GM10248 (cell line): ENCODE results near the gene PGBD1.
A peak's percentile ranks its signal among the peaks of the same experiment; 100 is the strongest.

Experiments used
- CTCF ChIA-PET: fragments of 300-600 bp; sonication (Branson Sonifier 250); formaldehyde crosslinking; extraction: SDS; loops from one replicate; lab custom pipeline; 2021; ENCODE audit warnings: antibody characterized with exemption; lab: Yijun Ruan, JAX
- POLR2A ChIA-PET: fragments of 350-650 bp; sonication (Branson Sonifier 250); formaldehyde crosslinking; extraction: SDS; loops from one replicate; lab custom pipeline; 2020; ENCODE audit warnings: antibody characterized with exemption; lab: Yijun Ruan, JAX
- DNase-seq: peaks from one replicate; pipeline ENCODE4 v3.0.0; 2012; ENCODE audit errors: extremely low spot score
- TF ChIP-seq, protein P1 (sequence below): IDR thresholded peaks from 2 replicates; pipeline ENCODE4 v1.5.1; 2012; ENCODE audit warnings: mild to moderate bottlenecking, low read depth; ENCODE audit errors: extremely low read depth, missing control alignments, control extremely low read depth

Gene PGBD1

GRCh38 chr6:28245206-28245941 is 36.0 kb upstream of the PGBD1 start:
- DNase-seq, result no peak
- POLR2A ChIA-PET, result no interaction called here
- TF ChIP-seq, protein P1, sequence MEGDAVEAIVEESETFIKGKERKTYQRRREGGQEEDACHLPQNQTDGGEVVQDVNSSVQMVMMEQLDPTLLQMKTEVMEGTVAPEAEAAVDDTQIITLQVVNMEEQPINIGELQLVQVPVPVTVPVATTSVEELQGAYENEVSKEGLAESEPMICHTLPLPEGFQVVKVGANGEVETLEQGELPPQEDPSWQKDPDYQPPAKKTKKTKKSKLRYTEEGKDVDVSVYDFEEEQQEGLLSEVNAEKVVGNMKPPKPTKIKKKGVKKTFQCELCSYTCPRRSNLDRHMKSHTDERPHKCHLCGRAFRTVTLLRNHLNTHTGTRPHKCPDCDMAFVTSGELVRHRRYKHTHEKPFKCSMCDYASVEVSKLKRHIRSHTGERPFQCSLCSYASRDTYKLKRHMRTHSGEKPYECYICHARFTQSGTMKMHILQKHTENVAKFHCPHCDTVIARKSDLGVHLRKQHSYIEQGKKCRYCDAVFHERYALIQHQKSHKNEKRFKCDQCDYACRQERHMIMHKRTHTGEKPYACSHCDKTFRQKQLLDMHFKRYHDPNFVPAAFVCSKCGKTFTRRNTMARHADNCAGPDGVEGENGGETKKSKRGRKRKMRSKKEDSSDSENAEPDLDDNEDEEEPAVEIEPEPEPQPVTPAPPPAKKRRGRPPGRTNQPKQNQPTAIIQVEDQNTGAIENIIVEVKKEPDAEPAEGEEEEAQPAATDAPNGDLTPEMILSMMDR, result no peak
- CTCF ChIA-PET, result interaction anchor here (1.2 to 1.6 kb wide), 2 partner anchors 15 to 111 kb away, joined by 3 to 4 read pairs; no protein-coding TSS in a partner anchor

GRCh38 chr6:28248916-28249315 is 32.5 kb upstream of the PGBD1 start:
- POLR2A ChIA-PET, result no interaction called here
- TF ChIP-seq, protein P1, result no peak
- DNase-seq, result no peak
- CTCF ChIA-PET, result interaction anchor here (1.0 kb wide), 1 partner anchor 18 kb away, joined by 3 read pairs; the partner anchor contains the start of gene ZSCAN26

DNA sequence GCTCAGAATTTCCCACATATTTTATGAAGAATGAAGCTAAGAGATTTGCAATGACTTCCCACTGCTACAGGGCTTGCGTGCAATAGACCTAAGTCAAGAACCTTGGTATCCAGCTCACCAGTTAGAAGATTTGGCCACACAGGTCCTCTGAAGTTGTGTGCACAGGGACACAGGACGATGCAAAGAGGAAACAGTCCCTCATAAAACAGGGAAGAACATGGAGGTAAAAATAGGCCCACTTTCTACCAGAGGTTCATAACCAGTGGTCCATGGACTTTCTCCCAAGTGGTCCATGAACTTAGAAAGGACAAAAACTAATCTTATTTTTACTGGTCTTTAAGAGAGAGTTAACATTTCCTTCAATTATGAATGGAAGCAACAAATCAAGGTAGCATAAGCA is 30.6 kb upstream of the PGBD1 start:
- POLR2A ChIA-PET, result no interaction called here
- TF ChIP-seq, protein P1, result no peak
- DNase-seq, result no peak
- CTCF ChIA-PET, result no interaction called here

DNA sequence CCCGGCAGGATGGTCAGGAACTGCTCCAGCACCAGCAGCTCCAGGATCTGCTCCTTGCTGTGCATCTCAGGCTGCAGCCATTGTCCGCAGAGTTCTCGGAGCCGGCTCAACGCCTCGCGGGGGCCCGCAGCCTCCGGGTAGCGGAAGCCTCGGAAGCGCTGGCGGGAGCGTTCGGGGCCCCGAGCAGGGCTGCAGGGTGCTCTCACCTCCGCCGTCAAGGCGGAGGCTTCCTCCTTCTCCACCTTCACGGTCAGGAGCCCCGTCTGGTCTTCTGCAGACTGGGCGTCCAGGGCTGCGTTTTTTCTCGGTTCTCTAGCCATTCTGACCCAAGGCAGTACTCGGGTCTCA is 29.7 kb upstream of the PGBD1 start:
- CTCF ChIA-PET, result interaction anchor here (0.7 to 3.2 kb wide), 3 partner anchors 15 to 104 kb away, joined by 3 to 15 read pairs (median 7); partner anchors contain the start of gene ZSCAN26
- TF ChIP-seq, protein P1, result no peak
- DNase-seq, result peak; percentile 36
- POLR2A ChIA-PET, result interaction anchor here (2.1 kb wide), 1 partner anchor 15 kb away, joined by 12 read pairs; the partner anchor contains the start of gene ZSCAN26

GRCh38 chr6:28252009-28252975 is 29.1 kb upstream of the PGBD1 start, which contains the start of gene ZKSCAN4:
Gene ZKSCAN4, minus strand, starts transcription at chr6:28252269. Its CDS starts 289 bp downstream, at chr6:28251980.
- CTCF ChIA-PET, result interaction anchor here (0.7 to 3.2 kb wide), 3 partner anchors 14 to 104 kb away, joined by 3 to 15 read pairs (median 7); partner anchors contain the start of gene ZSCAN26
- TF ChIP-seq, protein P1, result no peak
- POLR2A ChIA-PET, result interaction anchor here (2.1 kb wide), 1 partner anchor 15 kb away, joined by 12 read pairs; the partner anchor contains the start of gene ZSCAN26
- peak; percentile 83 for DNase-seq

DNA sequence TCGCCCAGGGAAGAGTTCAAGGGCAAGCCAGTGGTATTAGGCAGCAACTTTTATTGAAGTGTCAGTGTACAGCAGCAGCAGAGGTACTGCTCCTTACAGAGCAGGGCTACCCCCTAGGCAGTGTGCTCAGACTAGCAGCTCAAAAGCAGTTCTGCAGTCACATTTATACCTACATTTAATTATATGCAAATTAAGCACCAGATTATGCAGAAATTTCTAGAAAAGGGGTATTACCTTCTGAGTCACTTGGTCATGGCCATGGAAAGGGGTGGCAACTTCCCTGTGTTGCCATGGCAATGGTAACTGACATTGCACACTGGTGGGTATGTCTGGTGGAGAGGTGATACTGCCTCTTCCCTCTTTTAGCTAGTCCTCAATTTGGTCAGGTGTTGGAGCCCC is 27.3 kb upstream of the PGBD1 start:
- DNase-seq, result no peak
- ChIA-PET POLR2A (no interaction called here), CTCF (interaction anchor here (1.1 to 3.2 kb wide), 2 partner anchors 27 to 102 kb away, joined by 3 to 15 read pairs; no protein-coding TSS in a partner anchor)
- TF ChIP-seq, protein P1, result no peak
